Measurements from ENCODE around the gene KBTBD8.

Gene KBTBD8

GRCh38 chr3:66997560-66998112 is 471 bp upstream of the KBTBD8 start:
- no peak for DNase-seq

- DNase-seq, result peak in 1 of 3 experiments; percentile 24
Measured at GRCh38 chr3:66998904-66999235, 763 bp downstream of the KBTBD8 start.

- DNase-seq, result no peak
Measured at GRCh38 chr3:67000009-67000408, 1.9 kb downstream of the KBTBD8 start.

- no peak for DNase-seq
Measured at GRCh38 chr3:67001086-67001861, 3.2 kb downstream of the KBTBD8 start.

- DNase-seq, result no peak
Measured at GRCh38 chr3:67005974-67006373, 7.9 kb downstream of the KBTBD8 start.

- DNase-seq, result no peak
Measured at GRCh38 chr3:67006460-67006859, 8.4 kb downstream of the KBTBD8 start.

GRCh38 chr3:67008388-67008787 is 10.3 kb downstream of the KBTBD8 start:
- no peak for DNase-seq

- DNase-seq, result no peak
Measured at GRCh38 chr3:67009716-67010115, 11.6 kb downstream of the KBTBD8 start.

- no peak for DNase-seq
Measured at GRCh38 chr3:67011414-67012131, 13.5 kb downstream of the KBTBD8 start.

- no peak for DNase-seq
Measured at GRCh38 chr3:67012564-67012963, 14.5 kb downstream of the KBTBD8 start.

- no peak for DNase-seq
Measured at GRCh38 chr3:67015702-67016484, 17.8 kb downstream of the KBTBD8 start.

GRCh38 chr3:67016522-67017080 is 18.5 kb downstream of the KBTBD8 start:
- no peak for DNase-seq

- no peak for DNase-seq
Measured at GRCh38 chr3:67017211-67017610, 19.1 kb downstream of the KBTBD8 start.

- no peak for DNase-seq
Measured at GRCh38 chr3:67018105-67018788, 20.1 kb downstream of the KBTBD8 start.

GRCh38 chr3:67018789-67019526 is 20.9 kb downstream of the KBTBD8 start:
- DNase-seq, result no peak

- DNase-seq, result no peak
Measured at GRCh38 chr3:67028001-67028784, 30.1 kb downstream of the KBTBD8 start.

GRCh38 chr3:67030785-67031740 is 33.0 kb downstream of the KBTBD8 start:
- no peak for DNase-seq

- peak; percentile 27 to 95 (median 41) for DNase-seq
Measured at GRCh38 chr3:67031986-67032385, 33.9 kb downstream of the KBTBD8 start.

- DNase-seq, result peak in 1 of 3 experiments; percentile 36
Measured at GRCh38 chr3:67033079-67033478, 35.0 kb downstream of the KBTBD8 start.

GRCh38 chr3:67034371-67034770 is 36.3 kb downstream of the KBTBD8 start:
- no peak for DNase-seq
